ENCODE results near the gene AGMO.

GRCh38 chr7:15330943-15331342, 230.9 kb downstream of the AGMO start:
- TF ChIP-seq CTCF (IDR thresholded peaks at IDR 0.05), result no peak
- TF ChIP-seq POLR2A (IDR thresholded peaks at IDR 0.05), result no peak
